HG03103 (cell line): Measurements from ENCODE around the gene TAF11L7.
"Not testable (repeated sequence)": the region's sequence is repeated elsewhere in the genome, so short reads cannot be mapped to it uniquely, and the experiment has no call there.

Source experiments
- ATAC-seq: cut with Tn5 transposase; IDR thresholded peaks from one replicate; pipeline ENCODE4 v1.9.1; 2021; ENCODE audit warnings: low read depth; ENCODE audit not compliant: unreplicated experiment

Gene TAF11L7

DNA sequence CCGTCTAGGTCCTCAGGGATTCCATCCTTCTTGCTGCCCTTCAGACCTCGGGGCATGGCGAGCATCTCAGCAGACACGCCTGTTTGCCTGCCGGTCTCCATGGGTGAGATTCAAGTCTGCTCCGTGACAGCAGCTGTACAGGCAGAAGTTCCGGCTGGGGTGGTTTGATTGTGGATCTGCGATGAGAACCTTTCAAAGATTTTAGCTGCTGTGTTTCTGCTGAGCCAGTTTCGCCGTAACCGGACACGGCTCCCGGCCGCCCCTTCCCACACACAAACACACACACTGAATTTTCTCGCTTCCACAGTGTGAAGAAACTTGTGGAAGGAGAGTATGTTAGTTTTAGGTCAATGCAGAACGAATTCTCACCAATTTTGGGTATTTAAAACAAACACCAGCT is at the start of gene TAF11L7:
TSS of gene TAF11L7 (minus strand) at position 101 of the 400 bp plus-strand sequence.
- not testable (repeated sequence) for ATAC-seq

DNA sequence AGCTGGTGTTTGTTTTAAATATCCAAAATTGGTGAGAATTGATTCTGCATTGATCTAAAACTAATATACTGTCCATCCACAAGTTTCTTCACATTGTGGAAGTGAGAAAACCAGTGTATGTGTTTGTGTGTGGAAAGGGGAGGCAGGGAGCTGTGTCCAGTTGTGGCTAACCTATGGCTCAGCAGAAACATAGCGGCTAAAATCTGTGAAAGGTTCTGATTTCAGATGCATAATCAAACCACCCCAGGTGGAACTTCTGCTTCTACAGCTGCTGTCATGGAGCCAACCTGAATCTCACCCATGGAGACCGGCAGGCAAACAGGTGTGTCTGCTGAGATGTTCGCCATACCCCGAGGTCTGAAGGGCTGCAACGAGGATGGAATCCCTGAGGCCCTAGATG is 48.6 kb upstream of the TAF11L7 start, which contains the start of gene TAF11L14:
TSS of gene TAF11L14 (plus strand) at position 301 of the 400 bp plus-strand sequence.
- ATAC-seq: no peak

DNA sequence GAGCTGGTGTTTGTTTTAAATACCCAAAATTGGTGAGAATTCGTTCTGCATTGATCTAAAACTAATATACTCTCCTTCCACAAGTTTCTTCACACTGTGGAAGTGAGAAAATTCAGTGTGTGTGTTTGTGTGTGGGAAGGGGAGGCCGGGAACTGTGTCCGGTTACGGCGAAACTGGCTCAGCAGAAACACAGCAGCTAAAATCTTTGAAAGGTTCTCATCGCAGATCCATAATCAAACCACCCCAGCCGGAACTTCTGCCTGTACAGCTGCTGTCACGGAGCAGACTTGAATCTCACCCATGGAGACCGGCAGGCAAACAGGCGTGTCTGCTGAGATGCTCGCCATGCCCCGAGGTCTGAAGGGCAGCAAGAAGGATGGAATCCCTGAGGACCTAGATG is 46.2 kb upstream of the TAF11L7 start, which contains the start of gene TAF11L13:
TSS of gene TAF11L13 (plus strand) at position 301 of the 400 bp plus-strand sequence.
- ATAC-seq: not testable (repeated sequence)

DNA sequence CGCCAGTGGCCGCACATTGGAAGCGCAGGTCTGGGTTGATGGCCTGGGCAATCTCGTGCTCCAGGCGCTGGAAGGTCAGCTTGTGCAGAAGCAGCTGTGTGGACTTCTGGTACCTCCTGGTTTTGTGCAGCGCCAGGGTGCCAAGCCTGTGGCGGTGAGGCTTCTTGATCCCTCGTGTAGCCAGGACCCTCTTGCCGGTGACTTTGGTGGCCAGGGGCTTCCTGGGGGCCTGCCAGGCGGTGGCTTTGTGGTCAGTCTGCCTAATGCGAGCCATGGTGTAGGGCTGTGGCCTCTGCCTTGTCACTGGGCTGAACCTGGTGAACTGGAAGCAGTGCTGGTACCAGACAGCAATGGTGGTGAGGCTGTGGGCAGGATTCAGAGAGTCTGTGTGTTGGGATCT is 40.1 kb upstream of the TAF11L7 start:
- no peak for ATAC-seq

DNA sequence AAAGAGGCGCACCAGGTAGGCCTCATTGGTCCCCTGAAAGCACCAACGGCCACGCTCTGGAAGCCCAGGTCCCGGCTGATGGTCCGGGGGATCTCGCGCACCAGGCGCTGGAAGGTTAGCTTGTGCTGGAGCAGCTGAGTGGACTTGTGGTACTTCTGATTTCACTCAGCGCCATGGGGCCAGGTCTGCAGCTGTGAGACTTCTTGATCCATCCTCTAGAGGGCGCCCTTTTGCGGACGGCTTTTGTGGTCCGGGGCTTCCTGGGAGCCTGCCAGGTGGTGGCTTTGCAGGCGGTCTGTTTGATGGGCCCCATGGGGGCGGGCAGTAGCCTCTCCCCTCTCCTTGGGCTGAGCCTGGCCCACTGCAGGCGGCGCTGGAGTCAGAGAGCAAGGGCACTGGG is 35.1 kb upstream of the TAF11L7 start:
- ATAC-seq: no peak

DNA sequence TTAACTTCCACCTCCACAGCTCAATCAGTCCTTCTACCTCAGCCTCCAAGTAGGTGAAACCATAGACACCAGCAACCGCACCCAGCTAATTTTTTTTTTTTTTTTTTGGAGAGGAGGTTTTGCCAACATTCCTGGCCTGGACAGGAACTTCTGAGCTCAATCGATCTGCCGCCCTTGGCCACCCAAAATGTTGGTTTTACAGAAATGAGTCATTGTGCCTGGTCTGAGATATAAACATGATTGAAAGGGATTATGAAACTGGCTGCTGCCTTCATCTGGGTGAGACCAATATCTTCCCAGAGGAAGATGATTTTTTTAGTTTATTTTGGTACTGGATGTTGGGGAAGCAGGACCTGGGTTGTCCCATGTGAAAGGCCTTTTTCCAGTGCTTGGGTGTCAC is 33.8 kb upstream of the TAF11L7 start:
- no peak for ATAC-seq

DNA sequence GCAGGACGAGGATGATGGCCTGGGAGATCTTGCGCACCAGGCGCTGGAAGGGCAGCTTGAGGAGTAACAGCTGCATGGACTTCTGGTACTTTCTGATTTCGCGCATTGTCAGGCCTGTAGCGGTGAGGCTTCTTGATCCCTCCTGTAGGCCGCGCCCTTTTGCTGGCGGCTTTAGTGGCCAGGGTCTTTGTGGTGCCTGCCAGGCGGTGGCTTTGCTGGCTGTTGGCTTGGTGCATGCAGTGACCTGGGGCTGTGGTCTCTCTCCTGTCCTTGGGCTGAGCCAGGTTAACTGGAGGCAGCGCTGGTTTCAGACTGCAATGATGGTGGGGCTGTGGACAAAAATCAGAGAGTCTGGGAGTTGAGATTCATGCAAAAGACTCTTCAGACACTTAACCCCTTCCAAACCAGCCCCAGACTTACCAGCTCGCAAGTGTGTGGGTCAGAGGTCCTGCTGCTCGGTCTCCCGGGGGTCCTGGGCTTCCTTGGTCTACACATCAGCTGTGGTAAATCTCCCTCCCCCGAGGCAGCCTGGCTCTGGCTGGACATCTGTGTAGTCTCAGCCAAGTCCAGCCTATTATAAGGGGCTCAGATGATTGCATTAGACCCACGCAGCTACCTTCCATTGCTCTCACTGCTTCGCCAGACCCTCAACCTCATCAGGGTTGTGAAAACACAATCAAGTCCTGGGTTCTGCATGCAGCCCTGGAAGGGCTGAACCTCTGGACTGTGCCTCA is 29.5 kb upstream of the TAF11L7 start:
- no peak for ATAC-seq

- ATAC-seq: not testable (repeated sequence)
Observed at GRCh38 chr5:17610092-17610491, 24.5 kb upstream of the TAF11L7 start, which contains the start of gene TAF11L12. Gene TAF11L12 (plus strand): TSS chr5:17610392.

- not testable (repeated sequence) for ATAC-seq
Observed at GRCh38 chr5:17607461-17607860, 21.9 kb upstream of the TAF11L7 start.

DNA sequence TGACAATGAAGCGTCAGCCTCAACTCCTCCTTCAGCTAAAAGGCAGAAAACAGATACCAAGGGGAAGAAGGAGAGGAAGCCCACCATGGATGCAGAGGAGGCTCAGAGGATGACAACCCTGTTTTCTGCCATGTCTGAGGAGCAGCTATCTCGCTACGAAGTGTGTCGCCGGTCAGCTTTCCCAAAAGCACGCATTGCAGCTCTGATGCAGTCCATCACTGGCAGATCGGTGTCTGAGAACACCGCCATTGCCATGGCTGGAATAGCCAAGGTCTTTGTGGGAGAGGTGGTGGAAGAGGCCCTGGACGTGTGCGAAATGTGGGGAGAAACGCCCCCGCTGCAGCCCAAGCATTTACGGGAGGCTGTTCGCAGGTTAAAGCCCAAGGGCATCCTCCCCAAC is 19.4 kb upstream of the TAF11L7 start:
- ATAC-seq: no peak

- not testable (repeated sequence) for ATAC-seq
Observed at GRCh38 chr5:17603880-17604279, 18.3 kb upstream of the TAF11L7 start, which contains the start of gene TAF11L11. Gene TAF11L11 (plus strand): TSS chr5:17604183.

DNA sequence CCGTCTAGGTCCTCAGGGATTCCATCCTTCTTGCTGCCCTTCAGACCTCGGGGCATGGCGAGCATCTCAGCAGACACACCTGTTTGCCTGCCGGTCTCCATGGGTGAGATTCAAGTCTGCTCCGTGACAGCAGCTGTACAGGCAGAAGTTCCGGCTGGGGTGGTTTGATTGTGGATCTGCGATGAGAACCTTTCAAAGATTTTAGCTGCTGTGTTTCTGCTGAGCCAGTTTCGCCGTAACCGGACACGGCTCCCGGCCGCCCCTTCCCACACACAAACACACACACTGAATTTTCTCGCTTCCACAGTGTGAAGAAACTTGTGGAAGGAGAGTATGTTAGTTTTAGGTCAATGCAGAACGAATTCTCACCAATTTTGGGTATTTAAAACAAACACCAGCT is 12.2 kb upstream of the TAF11L7 start, which contains the start of gene TAF11L10:
TSS of gene TAF11L10 (minus strand) at position 101 of the 400 bp plus-strand sequence.
- not testable (repeated sequence) for ATAC-seq

- ATAC-seq: not testable (repeated sequence)
Observed at GRCh38 chr5:17594255-17594654, 8.7 kb upstream of the TAF11L7 start, which contains the start of gene TAF11L9. Gene TAF11L9 (minus strand): TSS chr5:17594394.

GRCh38 chr5:17590860-17591259 is 5.3 kb upstream of the TAF11L7 start, which contains the start of gene TAF11L8:
Gene TAF11L8 (minus strand): TSS chr5:17590960.
- not testable (repeated sequence) for ATAC-seq
